ENCODE measurements around the gene ADGRD2. TPM values are rescaled to one million over a fixed set of nuclear protein-coding genes. Genes with fewer than 3 reads are reported as not detected.

ADGRD2 gene
- total and polyA plus RNA-seq, 2 of the 13 experiments (the other 11 are each of a cell fraction or from before 2014, with no cell fraction given): not detected

- TF ChIP-seq KIAA2018 (CRISPR knock-in tag; IDR thresholded peaks at IDR 0.05; ENCODE audit: borderline replicate concordance): no peak
- no peak; the same call in 1 of the 2 replicates for TF ChIP-seq ZNF816 (CRISPR knock-in tag; IDR thresholded peaks at IDR 0.05; ENCODE audit: borderline replicate concordance)
- TF ChIP-seq UBTF (CRISPR knock-in tag; IDR thresholded peaks at IDR 0.05): peak; percentile 96
- no peak for TF ChIP-seq TP53 (CRISPR knock-in tag; conservative IDR thresholded peaks at IDR 0.05)
- TF ChIP-seq HNRNPUL1 (IDR thresholded peaks at IDR 0.05; ENCODE audit: low read depth, low read length): no peak
- TF ChIP-seq ZNF12 (CRISPR knock-in tag; IDR thresholded peaks at IDR 0.05): peak; percentile 13; the same call in 1 of the 2 replicates
- no peak for TF ChIP-seq SATB2 (CRISPR knock-in tag; IDR thresholded peaks at IDR 0.05)
- no peak for TF ChIP-seq CBX1 (IDR thresholded peaks at IDR 0.05; ENCODE audit: low read depth)
- TF ChIP-seq ZNF784 (CRISPR knock-in tag; IDR thresholded peaks at IDR 0.05; ENCODE audit: borderline replicate concordance): peak; percentile 90; the same call in 1 of the 2 replicates
- peak; percentile 57; the same call in 1 of the 2 replicates for TF ChIP-seq ZNF280B (CRISPR knock-in tag; IDR thresholded peaks at IDR 0.05; ENCODE audit: borderline replicate concordance)
- no peak for TF ChIP-seq ZBTB25 (CRISPR knock-in tag; IDR thresholded peaks at IDR 0.05)
These were observed 57.0 kb downstream of the ADGRD2 start, which contains the start of gene NR5A1 (continued) for GRCh38 chr9:124506931-124507879.

Measured in HepG2 (cell line).